ENCODE results near the gene MYO7A. TPM values are rescaled to one million over a fixed set of nuclear protein-coding genes. Genes with fewer than 3 reads are reported as not detected.

MYO7A gene
- total and polyA plus RNA-seq, 2 experiments from 2014 or later, result 1.8 to 5.4 TPM

DNA sequence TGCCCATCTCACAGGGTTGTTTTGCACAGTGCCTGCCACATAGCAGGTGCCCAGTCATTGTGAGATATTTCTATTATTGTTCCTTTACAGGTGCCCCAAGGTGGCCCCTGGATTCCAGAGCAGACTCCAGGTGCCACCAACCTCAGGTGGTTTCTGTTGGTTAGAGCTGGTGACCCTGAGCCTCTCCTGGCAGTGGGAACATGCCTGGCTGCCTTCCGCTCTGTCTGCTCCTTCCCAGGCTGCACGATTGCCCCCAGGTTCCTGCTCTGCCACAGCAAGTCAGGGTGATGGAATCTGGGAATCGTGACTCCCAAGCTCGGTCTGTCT lies 38.0 kb upstream of the MYO7A start:
- DNase-seq (ENCODE audit: low spot score), result no peak
- no peaks in the 10 kb centered on the region for H3K36me3 Mint-ChIP-seq (ENCODE audit: low read depth)
- ATAC-seq, result no peak
- no peaks in the 10 kb centered on the region for H3K9me3 Mint-ChIP-seq
- Histone ChIP-seq H3K79me2 (replicated peaks; ENCODE audit: insufficient read depth) (no peaks in the 10 kb centered on the region), H3K27me3 (ENCODE audit: insufficient read depth) (no peaks in the 10 kb centered on the region), H3K4me1 (ENCODE audit: insufficient read depth) (no peaks in the 10 kb centered on the region; the same call in 1 of the 2 replicates), H3K4me2 (no peak overlapping the region), H3K27ac (ENCODE audit: low read depth) (no peak overlapping the region), H3K4me3 (no peak overlapping the region), H3K9me2 (ENCODE audit: insufficient read depth) (no peaks in the 10 kb centered on the region), H4K20me1 (replicated peaks; ENCODE audit: insufficient read depth) (no peaks in the 10 kb centered on the region; the same call in 1 of the 2 replicates), H2AFZ (no peak overlapping the region), H3F3A (replicated peaks; ENCODE audit: low read depth) (no peaks in the 10 kb centered on the region), H3K36me3 (ENCODE audit: insufficient read depth) (no peaks in the 10 kb centered on the region)
- no peak overlapping the region; the same call in 2 of the 3 replicates for H3K4me3 Mint-ChIP-seq
- TF ChIP-seq, protein P1, sequence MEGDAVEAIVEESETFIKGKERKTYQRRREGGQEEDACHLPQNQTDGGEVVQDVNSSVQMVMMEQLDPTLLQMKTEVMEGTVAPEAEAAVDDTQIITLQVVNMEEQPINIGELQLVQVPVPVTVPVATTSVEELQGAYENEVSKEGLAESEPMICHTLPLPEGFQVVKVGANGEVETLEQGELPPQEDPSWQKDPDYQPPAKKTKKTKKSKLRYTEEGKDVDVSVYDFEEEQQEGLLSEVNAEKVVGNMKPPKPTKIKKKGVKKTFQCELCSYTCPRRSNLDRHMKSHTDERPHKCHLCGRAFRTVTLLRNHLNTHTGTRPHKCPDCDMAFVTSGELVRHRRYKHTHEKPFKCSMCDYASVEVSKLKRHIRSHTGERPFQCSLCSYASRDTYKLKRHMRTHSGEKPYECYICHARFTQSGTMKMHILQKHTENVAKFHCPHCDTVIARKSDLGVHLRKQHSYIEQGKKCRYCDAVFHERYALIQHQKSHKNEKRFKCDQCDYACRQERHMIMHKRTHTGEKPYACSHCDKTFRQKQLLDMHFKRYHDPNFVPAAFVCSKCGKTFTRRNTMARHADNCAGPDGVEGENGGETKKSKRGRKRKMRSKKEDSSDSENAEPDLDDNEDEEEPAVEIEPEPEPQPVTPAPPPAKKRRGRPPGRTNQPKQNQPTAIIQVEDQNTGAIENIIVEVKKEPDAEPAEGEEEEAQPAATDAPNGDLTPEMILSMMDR (conservative IDR thresholded peaks at IDR 0.05; ENCODE audit: low read depth in 2 of 2), result no peak
- TF ChIP-seq STAT1 (IDR thresholded peaks at IDR 0.05; ENCODE audit: unreplicated experiment) (no peak), EZH2phosphoT487 (IDR thresholded peaks at IDR 0.05; ENCODE audit: unreplicated experiment) (no peak), ZNF114 (CRISPR knock-in tag; IDR thresholded peaks at IDR 0.05) (no peak)
- TF ChIP-seq, protein P2, sequence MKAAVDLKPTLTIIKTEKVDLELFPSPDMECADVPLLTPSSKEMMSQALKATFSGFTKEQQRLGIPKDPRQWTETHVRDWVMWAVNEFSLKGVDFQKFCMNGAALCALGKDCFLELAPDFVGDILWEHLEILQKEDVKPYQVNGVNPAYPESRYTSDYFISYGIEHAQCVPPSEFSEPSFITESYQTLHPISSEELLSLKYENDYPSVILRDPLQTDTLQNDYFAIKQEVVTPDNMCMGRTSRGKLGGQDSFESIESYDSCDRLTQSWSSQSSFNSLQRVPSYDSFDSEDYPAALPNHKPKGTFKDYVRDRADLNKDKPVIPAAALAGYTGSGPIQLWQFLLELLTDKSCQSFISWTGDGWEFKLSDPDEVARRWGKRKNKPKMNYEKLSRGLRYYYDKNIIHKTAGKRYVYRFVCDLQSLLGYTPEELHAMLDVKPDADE (IDR thresholded peaks at IDR 0.05), result no peak
- TF ChIP-seq, protein P3, sequence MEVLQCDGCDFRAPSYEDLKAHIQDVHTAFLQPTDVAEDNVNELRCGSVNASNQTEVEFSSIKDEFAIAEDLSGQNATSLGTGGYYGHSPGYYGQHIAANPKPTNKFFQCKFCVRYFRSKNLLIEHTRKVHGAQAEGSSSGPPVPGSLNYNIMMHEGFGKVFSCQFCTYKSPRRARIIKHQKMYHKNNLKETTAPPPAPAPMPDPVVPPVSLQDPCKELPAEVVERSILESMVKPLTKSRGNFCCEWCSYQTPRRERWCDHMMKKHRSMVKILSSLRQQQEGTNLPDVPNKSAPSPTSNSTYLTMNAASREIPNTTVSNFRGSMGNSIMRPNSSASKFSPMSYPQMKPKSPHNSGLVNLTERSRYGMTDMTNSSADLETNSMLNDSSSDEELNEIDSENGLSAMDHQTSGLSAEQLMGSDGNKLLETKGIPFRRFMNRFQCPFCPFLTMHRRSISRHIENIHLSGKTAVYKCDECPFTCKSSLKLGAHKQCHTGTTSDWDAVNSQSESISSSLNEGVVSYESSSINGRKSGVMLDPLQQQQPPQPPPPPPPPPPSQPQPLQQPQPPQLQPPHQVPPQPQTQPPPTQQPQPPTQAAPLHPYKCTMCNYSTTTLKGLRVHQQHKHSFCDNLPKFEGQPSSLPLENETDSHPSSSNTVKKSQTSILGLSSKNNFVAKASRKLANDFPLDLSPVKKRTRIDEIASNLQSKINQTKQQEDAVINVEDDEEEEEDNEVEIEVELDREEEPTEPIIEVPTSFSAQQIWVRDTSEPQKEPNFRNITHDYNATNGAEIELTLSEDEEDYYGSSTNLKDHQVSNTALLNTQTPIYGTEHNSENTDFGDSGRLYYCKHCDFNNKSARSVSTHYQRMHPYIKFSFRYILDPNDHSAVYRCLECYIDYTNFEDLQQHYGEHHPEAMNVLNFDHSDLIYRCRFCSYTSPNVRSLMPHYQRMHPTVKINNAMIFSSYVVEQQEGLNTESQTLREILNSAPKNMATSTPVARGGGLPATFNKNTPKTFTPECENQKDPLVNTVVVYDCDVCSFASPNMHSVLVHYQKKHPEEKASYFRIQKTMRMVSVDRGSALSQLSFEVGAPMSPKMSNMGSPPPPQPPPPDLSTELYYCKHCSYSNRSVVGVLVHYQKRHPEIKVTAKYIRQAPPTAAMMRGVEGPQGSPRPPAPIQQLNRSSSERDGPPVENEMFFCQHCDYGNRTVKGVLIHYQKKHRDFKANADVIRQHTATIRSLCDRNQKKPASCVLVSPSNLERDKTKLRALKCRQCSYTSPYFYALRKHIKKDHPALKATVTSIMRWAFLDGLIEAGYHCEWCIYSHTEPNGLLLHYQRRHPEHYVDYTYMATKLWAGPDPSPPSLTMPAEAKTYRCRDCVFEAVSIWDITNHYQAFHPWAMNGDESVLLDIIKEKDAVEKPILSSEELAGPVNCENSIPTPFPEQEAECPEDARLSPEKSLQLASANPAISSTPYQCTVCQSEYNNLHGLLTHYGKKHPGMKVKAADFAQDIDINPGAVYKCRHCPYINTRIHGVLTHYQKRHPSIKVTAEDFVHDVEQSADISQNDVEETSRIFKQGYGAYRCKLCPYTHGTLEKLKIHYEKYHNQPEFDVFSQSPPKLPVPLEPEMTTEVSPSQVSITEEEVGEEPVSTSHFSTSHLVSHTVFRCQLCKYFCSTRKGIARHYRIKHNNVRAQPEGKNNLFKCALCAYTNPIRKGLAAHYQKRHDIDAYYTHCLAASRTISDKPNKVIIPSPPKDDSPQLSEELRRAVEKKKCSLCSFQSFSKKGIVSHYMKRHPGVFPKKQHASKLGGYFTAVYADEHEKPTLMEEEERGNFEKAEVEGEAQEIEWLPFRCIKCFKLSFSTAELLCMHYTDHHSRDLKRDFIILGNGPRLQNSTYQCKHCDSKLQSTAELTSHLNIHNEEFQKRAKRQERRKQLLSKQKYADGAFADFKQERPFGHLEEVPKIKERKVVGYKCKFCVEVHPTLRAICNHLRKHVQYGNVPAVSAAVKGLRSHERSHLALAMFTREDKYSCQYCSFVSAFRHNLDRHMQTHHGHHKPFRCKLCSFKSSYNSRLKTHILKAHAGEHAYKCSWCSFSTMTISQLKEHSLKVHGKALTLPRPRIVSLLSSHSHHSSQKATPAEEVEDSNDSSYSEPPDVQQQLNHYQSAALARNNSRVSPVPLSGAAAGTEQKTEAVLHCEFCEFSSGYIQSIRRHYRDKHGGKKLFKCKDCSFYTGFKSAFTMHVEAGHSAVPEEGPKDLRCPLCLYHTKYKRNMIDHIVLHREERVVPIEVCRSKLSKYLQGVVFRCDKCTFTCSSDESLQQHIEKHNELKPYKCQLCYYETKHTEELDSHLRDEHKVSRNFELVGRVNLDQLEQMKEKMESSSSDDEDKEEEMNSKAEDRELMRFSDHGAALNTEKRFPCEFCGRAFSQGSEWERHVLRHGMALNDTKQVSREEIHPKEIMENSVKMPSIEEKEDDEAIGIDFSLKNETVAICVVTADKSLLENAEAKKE (CRISPR knock-in tag; IDR thresholded peaks at IDR 0.05), result no peak
- H3K4me1 Mint-ChIP-seq, result peaks cover 11% of the 10 kb centered on the region
- H3K27me3 Mint-ChIP-seq (ENCODE audit: insufficient read depth, low read depth, poor library complexity), result peaks cover 5% of the 10 kb centered on the region
- no peak overlapping the region; the same call in 1 of the 2 replicates for H3K27ac Mint-ChIP-seq
